K562 (cell line): ENCODE measurements around the gene SERPINA5. TPM values are rescaled to one million over a fixed set of nuclear protein-coding genes. Genes with fewer than 3 reads are reported as not detected.
A peak's percentile ranks its signal among the peaks of the same experiment; 100 is the strongest.

Source experiments
- ATAC-seq: fragments of 200-7000 bp; cut with Tn5 transposase; 3 replicates; pipeline ENCODE4 v1.9.1; 2020; ENCODE audit warnings: moderate library complexity
- BruUV-seq: library from RNA; stranded (reverse); fragments of 400-500 nt; replicated peaks from 2 replicates; lab custom pipeline; 2021; lab: Mats Ljungman, UMichigan
- CTCF ChIA-PET: fragments of 300-600 bp; formaldehyde crosslinking; extraction: SDS; loops from one replicate; lab custom pipeline; 2021; ENCODE audit warnings: low intra/inter-chr PET ratio; lab: Yijun Ruan, JAX
- POLR2A ChIA-PET: fragments of 300-600, 350-650 bp; sonication (Branson Sonifier 250); formaldehyde crosslinking; extraction: SDS; loops from one replicate; lab custom pipeline; 2021; ENCODE audit warnings: antibody characterized with exemption, inconsistent platforms; lab: Yijun Ruan, JAX
- DNase-seq, 4 experiments: peaks; one replicate each; pipeline versions ENCODE4 v3.0.0 to v3.0.0-alpha.2; 2011 to 2018; ENCODE audit warnings: low spot score in 3 of 4, mixed read lengths in 3 of 4; ENCODE audit errors: extremely low read depth in 1 of 4
- FAIRE-seq: peaks from 2 replicates; lab custom pipeline; 2011; peaks lifted over from hg19 to GRCh38; lab: Jason Lieb, UNC
- H2AFZ ChIP-seq: 2 replicates; pipeline ENCODE4 v1.6.0; 2011; ENCODE audit warnings: low read depth, low read length, control low read depth, inconsistent platforms
- H3K27ac ChIP-seq: fragments of 200-600 bp; 3 replicates; pipeline ENCODE4 v1.8.0; 2011; ENCODE audit warnings: low read depth, mild to moderate bottlenecking, control low read depth, inconsistent platforms, low read length, moderate library complexity, mixed read lengths; ENCODE audit errors: extremely low read depth
- H3K27me3 ChIP-seq, 2 experiments: fragments of 300-600 bp in 1 of 2; 2 replicates in 1 of 2; 3 replicates in 1 of 2; pipeline versions ENCODE4 v1.6.0 to v1.8.0; 2011; ENCODE audit warnings: inconsistent platforms in 2 of 2, low read length in 2 of 2, mild to moderate bottlenecking in 1 of 2, mixed read lengths in 1 of 2, moderate library complexity in 1 of 2; ENCODE audit not compliant: control insufficient read depth in 2 of 2, insufficient read depth in 2 of 2
- H3K36me3 ChIP-seq: fragments of 300-600 bp; 3 replicates; pipeline ENCODE4 v1.8.0; 2011; ENCODE audit warnings: mild to moderate bottlenecking, low read length, inconsistent platforms; ENCODE audit not compliant: control insufficient read depth, insufficient read depth
- H3K4me1 ChIP-seq, 2 experiments: fragments of 200-600 bp in 1 of 2; replicated peaks in 1 of 2; 2 replicates in 1 of 2; 3 replicates in 1 of 2; pipeline versions ENCODE4 v1.5.1 to v1.8.0; 2011; ENCODE audit warnings: inconsistent platforms in 2 of 2, low read length in 2 of 2, mild to moderate bottlenecking in 1 of 2, mixed read lengths in 1 of 2, moderate library complexity in 1 of 2; ENCODE audit not compliant: control insufficient read depth in 2 of 2, insufficient read depth in 2 of 2
- H3K4me2 ChIP-seq: 2 replicates; pipeline ENCODE4 v1.6.1; 2011; ENCODE audit warnings: low read length, control low read depth, inconsistent platforms, mixed read lengths; ENCODE audit not compliant: insufficient read depth
- H3K4me3 ChIP-seq: fragments of 200-600 bp; sonication (generic), shearing (Covaris generic); 2 replicates; pipeline ENCODE4 v1.5.1; 2016; ENCODE audit warnings: control low read depth, inconsistent platforms
- H3K79me2 ChIP-seq: fragments of 200-600 bp; 3 replicates; pipeline ENCODE4 v1.8.0; 2011; ENCODE audit warnings: low read length, inconsistent platforms; ENCODE audit not compliant: control insufficient read depth, insufficient read depth
- H3K9ac ChIP-seq, 2 experiments: 2 replicates each; pipeline versions ENCODE4 v1.6.0 to v1.6.1; 2011; ENCODE audit warnings: low read depth in 2 of 2, low read length in 2 of 2, control low read depth in 1 of 2, inconsistent platforms in 1 of 2, mild to moderate bottlenecking in 1 of 2, mixed read lengths in 1 of 2; ENCODE audit not compliant: insufficient read depth in 1 of 2
- H3K9me1 ChIP-seq: one replicate; pipeline ENCODE4 v1.6.0; 2011; ENCODE audit warnings: inconsistent platforms, mild to moderate bottlenecking, low read length, moderate library complexity; ENCODE audit not compliant: control insufficient read depth, insufficient read depth
- H3K9me3 ChIP-seq: replicated peaks from 2 replicates; pipeline ENCODE4 v1.5.1; 2011; ENCODE audit warnings: low read depth, low read length, inconsistent platforms; ENCODE audit not compliant: control insufficient read depth, insufficient read depth
- H4K20me1 ChIP-seq: replicated peaks from 2 replicates; pipeline ENCODE4 v1.6.1; 2011; ENCODE audit warnings: low read length, inconsistent platforms, mixed read lengths; ENCODE audit not compliant: control insufficient read depth, insufficient read depth
- DNMT1 ChIP-seq: fragments of 450-650 bp; IDR thresholded peaks from 2 replicates; pipeline ENCODE4 v1.6.1; 2016; ENCODE audit warnings: antibody characterized with exemption, mild to moderate bottlenecking
- E2F5 ChIP-seq: sonication (generic); formaldehyde crosslinking; IDR thresholded peaks from 2 replicates; pipeline ENCODE4 v1.8.0; 2022; ENCODE audit warnings: mild to moderate bottlenecking, missing genetic modification reagents
- ETV6 ChIP-seq, 3 experiments: fragments of 150-350 bp in 1 of 3; sonication (generic) in 1 of 3; formaldehyde crosslinking in 1 of 3; IDR thresholded peaks; 2 replicates each; pipeline versions ENCODE4 v1.6.1 to v1.8.0; 2014 to 2022; ENCODE audit warnings: borderline replicate concordance in 2 of 3, low read depth in 2 of 3, antibody characterized with exemption in 1 of 3, low read length in 1 of 3, mild to moderate bottlenecking in 1 of 3, missing genetic modification reagents in 1 of 3
- HOXB6 ChIP-seq: fragments of 250-450 bp; sonication (Bioruptor Pico); IDR thresholded peaks from 2 replicates; pipeline ENCODE4 v1.5.1; 2022; ENCODE audit warnings: mild to moderate bottlenecking, borderline replicate concordance
- KLF13 ChIP-seq: fragments of 450-650 bp; IDR thresholded peaks from 2 replicates; pipeline ENCODE4 v1.6.1; 2016; ENCODE audit warnings: missing genetic modification characterization, low read depth, mild to moderate bottlenecking, missing compliant biosample characterization, moderate library complexity, borderline replicate concordance
- PHF21A ChIP-seq: fragments of 450-650 bp; IDR thresholded peaks from 2 replicates; pipeline ENCODE4 v1.6.1; 2017; ENCODE audit warnings: low read depth, borderline replicate concordance
- SIRT6 ChIP-seq: IDR thresholded peaks from one replicate; pipeline ENCODE4 v1.6.1; 2012; ENCODE audit warnings: low read depth, mild to moderate bottlenecking, control low read depth, inconsistent platforms, low read length, moderate library complexity
- SMARCC2 ChIP-seq: fragments of 450-650 bp; IDR thresholded peaks from 2 replicates; pipeline ENCODE4 v1.6.1; 2017; ENCODE audit warnings: antibody characterized with exemption, moderate library complexity, mild to moderate bottlenecking, low read depth
- SMC3 ChIP-seq: conservative IDR thresholded peaks from 2 replicates; pipeline ENCODE4 v1.6.1; 2011; ENCODE audit warnings: low read depth, low read length, improper control_type of control experiment; ENCODE audit not compliant: insufficient read depth
- ZNF143 ChIP-seq: sonication (generic); formaldehyde crosslinking; IDR thresholded peaks from 2 replicates; pipeline ENCODE4 v1.9.0; 2022; ENCODE audit warnings: mild to moderate bottlenecking, missing genetic modification reagents
- in situ Hi-C: fragments of 300-500 bp; cut with MboI; formaldehyde crosslinking; loops from 4 replicates; pipeline ENCODE4 v1.15.0; 2018; ENCODE audit warnings: inconsistent platforms, mixed read lengths
- intact Hi-C: fragments of 100-400 bp; cut with micrococcal nuclease; formaldehyde crosslinking; loops from 2 replicates; pipeline ENCODE4 v1.14.2; 2022
- polyA plus RNA-seq, 8 experiments: library from polyadenylated mRNA; depleted of rRNA in 4 of 8; stranded (reverse) in 5 of 8; unstranded in 3 of 8; fragments of >200 nt; fragmentation: Nextera tagmentation in 2 of 8; fragmentation: Illumina TruSeq in 1 of 8; extraction: Ambion mirVana in 2 of 8; extraction: Trizol in 1 of 8; gene quantifications; 2 replicates each; pipeline versions ENCODE4 v1.2.1 to v1.2.3, GENCODE V29; 2011 to 2014; ENCODE audit warnings: inconsistent platforms in 1 of 8, missing spikeins in 1 of 8
- total RNA-seq, 7 experiments: library from RNA; depleted of rRNA in 6 of 7; stranded (reverse); fragments of >200 nt in 6 of 7; fragmentation: Illumina TruSeq in 2 of 7; extraction: Trizol in 2 of 7; gene quantifications; 2 replicates each; pipeline versions ENCODE4 v1.2.1 to v1.2.3, GENCODE V29; 2011 to 2021; ENCODE audit warnings: low replicate concordance in 1 of 7
- TF ChIP-seq, protein P1 (sequence below): sonication (generic); formaldehyde crosslinking; IDR thresholded peaks from 2 replicates; pipeline ENCODE4 v1.9.0; 2022; ENCODE audit warnings: mild to moderate bottlenecking, missing genetic modification reagents
- TF ChIP-seq, protein P2 (sequence below): sonication (generic); formaldehyde crosslinking; IDR thresholded peaks from 2 replicates; pipeline ENCODE4 v1.8.1; 2023; ENCODE audit warnings: mild to moderate bottlenecking, missing genetic modification reagents

Gene SERPINA5
- total and polyA plus RNA-seq, 9 of the 15 experiments (the other 6 are each of a cell fraction or from before 2014, with no cell fraction given): 0.38 TPM; not detected in 8

- no peak overlapping the region for H3K9ac ChIP-seq
- ATAC-seq (no peak), FAIRE-seq (peak; percentile 35), DNase-seq (no peak)
- TF ChIP-seq DNMT1 (no peak), HOXB6 (CRISPR knock-in tag) (no peak), KLF13 (no peak), ZNF143 (no peak), SIRT6 (no peak), SMC3 (no peak), PHF21A (no peak), E2F5 (no peak), SMARCC2 (no peak), ETV6 (IDR thresholded peaks at IDR 0.05; ENCODE audit: borderline replicate concordance in 1 of 2, low read depth in 2 of 2, low read length in 1 of 2) (no peak), ETV6 (CRISPR knock-in tag; IDR thresholded peaks at IDR 0.05; ENCODE audit: borderline replicate concordance) (no peak)
- TF ChIP-seq, protein P1, sequence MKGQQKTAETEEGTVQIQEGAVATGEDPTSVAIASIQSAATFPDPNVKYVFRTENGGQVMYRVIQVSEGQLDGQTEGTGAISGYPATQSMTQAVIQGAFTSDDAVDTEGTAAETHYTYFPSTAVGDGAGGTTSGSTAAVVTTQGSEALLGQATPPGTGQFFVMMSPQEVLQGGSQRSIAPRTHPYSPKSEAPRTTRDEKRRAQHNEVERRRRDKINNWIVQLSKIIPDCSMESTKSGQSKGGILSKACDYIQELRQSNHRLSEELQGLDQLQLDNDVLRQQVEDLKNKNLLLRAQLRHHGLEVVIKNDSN (CRISPR knock-in tag): no peak
- TF ChIP-seq, protein P2, sequence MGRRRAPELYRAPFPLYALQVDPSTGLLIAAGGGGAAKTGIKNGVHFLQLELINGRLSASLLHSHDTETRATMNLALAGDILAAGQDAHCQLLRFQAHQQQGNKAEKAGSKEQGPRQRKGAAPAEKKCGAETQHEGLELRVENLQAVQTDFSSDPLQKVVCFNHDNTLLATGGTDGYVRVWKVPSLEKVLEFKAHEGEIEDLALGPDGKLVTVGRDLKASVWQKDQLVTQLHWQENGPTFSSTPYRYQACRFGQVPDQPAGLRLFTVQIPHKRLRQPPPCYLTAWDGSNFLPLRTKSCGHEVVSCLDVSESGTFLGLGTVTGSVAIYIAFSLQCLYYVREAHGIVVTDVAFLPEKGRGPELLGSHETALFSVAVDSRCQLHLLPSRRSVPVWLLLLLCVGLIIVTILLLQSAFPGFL: no peak
- POLR2A ChIA-PET: no interaction called here
- no peaks in the 10 kb centered on the region for H3K9me1 ChIP-seq
- H3K4me1 ChIP-seq: no peaks in the 10 kb centered on the region
- no TSS peak for BruUV-seq
- no peaks in the 10 kb centered on the region for H3K79me2 ChIP-seq
- H4K20me1 ChIP-seq: no peaks in the 10 kb centered on the region
- CTCF ChIA-PET: no interaction called here
- H3K4me3 ChIP-seq: no peak overlapping the region
- no peak overlapping the region for H2AFZ ChIP-seq
- no peaks in the 10 kb centered on the region for H3K36me3 ChIP-seq
- H3K27me3 ChIP-seq: no peaks in the 10 kb centered on the region
- H3K4me2 ChIP-seq: no peak overlapping the region
- in situ Hi-C loops (no loop called here), intact Hi-C loops (no loop called here)
- H3K9me3 ChIP-seq: no peaks in the 10 kb centered on the region
- no peak overlapping the region for H3K27ac ChIP-seq
Observed at GRCh38 chr14:94591073-94591472, 9.8 kb downstream of the SERPINA5 start.
